ENCODE data around the gene OSTF1. TPM values are rescaled to one million over a fixed set of nuclear protein-coding genes. Genes with fewer than 3 reads are reported as not detected.

Gene OSTF1
- total and polyA plus RNA-seq, 2 donors (not counting 1 experiment from before 2014, with no cell fraction given), result 48.4 to 49.9 TPM

GRCh38 chr9:75086541-75087288, 1.6 kb upstream of the OSTF1 start:
- Histone ChIP-seq H3K27me3 (ENCODE audit: control insufficient read depth, insufficient read depth, low read length) (no peaks in the 10 kb centered on the region), H3K4me1 (ENCODE audit: control insufficient read depth, extremely low read depth, insufficient read depth, low read length) (peaks cover 5% of the 10 kb centered on the region), H3K4me2 (ENCODE audit: extremely low read depth, insufficient read depth, low read length) (peak overlapping the region; percentile 84), H2AFZ (ENCODE audit: low read length) (no peak overlapping the region), H3K27ac (ENCODE audit: insufficient read depth, low read length) (peak overlapping the region; percentile 86), H3K4me3 (replicated peaks in 1 of 4; ENCODE audit: control extremely low read depth in 1 of 4, insufficient read depth in 1 of 4, low read depth in 3 of 4, low read length in 4 of 4) (peak overlapping the region; percentile 83 to 93 (median 86)), H3K79me2 (ENCODE audit: control insufficient read depth, insufficient read depth, low read length) (peaks cover 22% of the 10 kb centered on the region), H4K20me1 (ENCODE audit: control insufficient read depth, extremely low read depth, insufficient read depth, low read length) (no peaks in the 10 kb centered on the region), H3K36me3 (ENCODE audit: control insufficient read depth, insufficient read depth, low read length) (peaks cover 3% of the 10 kb centered on the region), H3K9ac (ENCODE audit: insufficient read depth, low read length) (no peak overlapping the region), H3K9me3 (ENCODE audit: control insufficient read depth, insufficient read depth, low read depth, low read length) (no peaks in the 10 kb centered on the region)
- DNase-seq (ENCODE audit: low read depth in 2 of 2), result peak in 1 of 2 donors; percentile 39
- no peak for TF ChIP-seq CTCF (conservative IDR thresholded peaks at IDR 0.05 in 1 of 2, IDR thresholded peaks at IDR 0.05 in 1 of 2; ENCODE audit: low read depth in 1 of 2, low read length in 2 of 2)
- TF ChIP-seq EZH2 (IDR thresholded peaks at IDR 0.05; ENCODE audit: low read length, missing control alignments), result no peak

GRCh38 chr9:75087289-75087823, 958 bp upstream of the OSTF1 start:
- peaks cover 25% of the 10 kb centered on the region for H3K79me2 ChIP-seq (ENCODE audit: control insufficient read depth, insufficient read depth, low read length)
- H3K9ac ChIP-seq (ENCODE audit: insufficient read depth, low read length), result peak overlapping the region; percentile 86
- no peaks in the 10 kb centered on the region for H3K27me3 ChIP-seq (ENCODE audit: control insufficient read depth, insufficient read depth, low read length)
- H3K4me3 ChIP-seq (replicated peaks in 1 of 4; ENCODE audit: control extremely low read depth in 1 of 4, insufficient read depth in 1 of 4, low read depth in 3 of 4, low read length in 4 of 4), result peak overlapping the region; percentile 83 to 93 (median 86)
- H3K4me1 ChIP-seq (ENCODE audit: control insufficient read depth, extremely low read depth, insufficient read depth, low read length), result peaks cover 5% of the 10 kb centered on the region
- peak overlapping the region; percentile 86 for H3K27ac ChIP-seq (ENCODE audit: insufficient read depth, low read length)
- TF ChIP-seq CTCF (conservative IDR thresholded peaks at IDR 0.05 in 1 of 2, IDR thresholded peaks at IDR 0.05 in 1 of 2; ENCODE audit: low read depth in 1 of 2, low read length in 2 of 2), result no peak
- TF ChIP-seq EZH2 (IDR thresholded peaks at IDR 0.05; ENCODE audit: low read length, missing control alignments), result no peak
- peaks cover 3% of the 10 kb centered on the region for H3K36me3 ChIP-seq (ENCODE audit: control insufficient read depth, insufficient read depth, low read length)
- H4K20me1 ChIP-seq (ENCODE audit: control insufficient read depth, extremely low read depth, insufficient read depth, low read length), result no peaks in the 10 kb centered on the region
- peak; percentile 52 to 62 for DNase-seq (ENCODE audit: low read depth in 2 of 2)
- H3K4me2 ChIP-seq (ENCODE audit: extremely low read depth, insufficient read depth, low read length), result peak overlapping the region; percentile 84
- H2AFZ ChIP-seq (ENCODE audit: low read length), result peak overlapping the region; percentile 88
- no peaks in the 10 kb centered on the region for H3K9me3 ChIP-seq (ENCODE audit: control insufficient read depth, insufficient read depth, low read depth, low read length)

- Histone ChIP-seq H3K4me3 (replicated peaks in 1 of 4; ENCODE audit: control extremely low read depth in 1 of 4, insufficient read depth in 1 of 4, low read depth in 3 of 4, low read length in 4 of 4) (peak overlapping the region; percentile 84 to 98 (median 92)), H3K9me3 (ENCODE audit: control insufficient read depth, insufficient read depth, low read depth, low read length) (no peaks in the 10 kb centered on the region), H3K27me3 (ENCODE audit: control insufficient read depth, insufficient read depth, low read length) (no peaks in the 10 kb centered on the region), H4K20me1 (ENCODE audit: control insufficient read depth, extremely low read depth, insufficient read depth, low read length) (no peaks in the 10 kb centered on the region), H3K4me1 (ENCODE audit: control insufficient read depth, extremely low read depth, insufficient read depth, low read length) (peaks cover 5% of the 10 kb centered on the region), H3K79me2 (ENCODE audit: control insufficient read depth, insufficient read depth, low read length) (peaks cover 27% of the 10 kb centered on the region), H3K36me3 (ENCODE audit: control insufficient read depth, insufficient read depth, low read length) (no peaks in the 10 kb centered on the region), H2AFZ (ENCODE audit: low read length) (peak overlapping the region; percentile 77), H3K4me2 (ENCODE audit: extremely low read depth, insufficient read depth, low read length) (peak overlapping the region; percentile 79), H3K9ac (ENCODE audit: insufficient read depth, low read length) (peak overlapping the region; percentile 87), H3K27ac (ENCODE audit: insufficient read depth, low read length) (peak overlapping the region; percentile 87)
- DNase-seq (ENCODE audit: low read depth in 2 of 2), result peak; percentile 65 to 67
- no peak for TF ChIP-seq EZH2 (IDR thresholded peaks at IDR 0.05; ENCODE audit: low read length, missing control alignments)
- TF ChIP-seq CTCF (conservative IDR thresholded peaks at IDR 0.05 in 1 of 2, IDR thresholded peaks at IDR 0.05 in 1 of 2; ENCODE audit: low read depth in 1 of 2, low read length in 2 of 2), result peak; percentile 33 to 54
These were observed 495 bp downstream of the OSTF1 start for GRCh38 chr9:75088646-75089372.
